ENCODE measurements around the gene FTO. TPM values are rescaled to one million over a fixed set of nuclear protein-coding genes. Genes with fewer than 3 reads are reported as not detected.

The FTO gene
- polyA plus RNA-seq, 2 of the 4 experiments (the other 2 are of a cell fraction) = 48.7 to 101 TPM

DNA sequence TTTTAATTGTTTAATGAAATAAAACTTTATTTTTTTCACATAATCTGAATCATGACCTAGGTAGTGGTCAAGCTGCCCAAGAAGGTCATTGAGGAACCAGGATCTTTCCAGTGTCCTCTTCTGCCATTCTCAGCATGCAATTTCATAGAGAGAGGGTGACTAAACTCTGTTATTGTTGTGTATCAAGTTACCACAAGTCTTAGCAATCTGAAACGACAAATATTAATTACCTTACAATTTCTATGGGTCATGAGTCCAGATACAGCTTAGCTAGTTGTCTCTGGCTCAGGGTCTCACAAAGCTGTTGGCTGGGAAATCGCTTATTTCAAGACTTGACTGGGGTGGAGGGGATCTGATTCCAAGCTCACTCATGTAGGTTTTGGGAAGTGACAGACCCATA, 37.6 kb downstream of the FTO start:
- H3K4me3 ChIP-seq = no peak overlapping the region
- no peak for DNase-seq (ENCODE audit: low read depth in 1 of 2, low spot score in 1 of 2)
- H3K4me2 ChIP-seq = no peak overlapping the region
- H3K27ac ChIP-seq = no peak overlapping the region
- ATAC-seq = no peak
- CTCF ChIA-PET = interaction anchor here (0.6 to 4.2 kb wide), 5 partner anchors 15 to 643 kb away, joined by 3 to 23 read pairs (median 3); no protein-coding TSS in a partner anchor
- POLR2A ChIA-PET = no interaction called here
- H3K9me3 ChIP-seq = no peaks in the 10 kb centered on the region
- H3K4me1 ChIP-seq = peaks cover 30% of the 10 kb centered on the region
- no peak for FAIRE-seq
- no peak for TF ChIP-seq MYC (IDR thresholded peaks at IDR 0.05; ENCODE audit: borderline replicate concordance, low read length)
- no peak for TF ChIP-seq POLR2AphosphoS2 (conservative IDR thresholded peaks at IDR 0.05; ENCODE audit: low read length)
- TF ChIP-seq NPAS2 (CRISPR knock-in tag; IDR thresholded peaks at IDR 0.05; ENCODE audit: borderline replicate concordance) = no peak
- no peak for TF ChIP-seq ZC3H11A (IDR thresholded peaks at IDR 0.05)
- no peak for TF ChIP-seq NR3C1 (IDR thresholded peaks at IDR 0.05)
- 90% methylated on average over 2 of the region's 2 CpGs for WGBS (ENCODE audit: missing lambda C conversion rate)

- H3K4me3 ChIP-seq = no peak overlapping the region
- no peak overlapping the region for H3K4me2 ChIP-seq
- H3K9me3 ChIP-seq = peaks cover 8% of the 10 kb centered on the region; the same call in 1 of the 3 replicates
- FAIRE-seq = no peak
- POLR2A ChIA-PET = no interaction called here
- peak; percentile 59 for TF ChIP-seq SMC3 (IDR thresholded peaks at IDR 0.05)
- TF ChIP-seq, protein P1, sequence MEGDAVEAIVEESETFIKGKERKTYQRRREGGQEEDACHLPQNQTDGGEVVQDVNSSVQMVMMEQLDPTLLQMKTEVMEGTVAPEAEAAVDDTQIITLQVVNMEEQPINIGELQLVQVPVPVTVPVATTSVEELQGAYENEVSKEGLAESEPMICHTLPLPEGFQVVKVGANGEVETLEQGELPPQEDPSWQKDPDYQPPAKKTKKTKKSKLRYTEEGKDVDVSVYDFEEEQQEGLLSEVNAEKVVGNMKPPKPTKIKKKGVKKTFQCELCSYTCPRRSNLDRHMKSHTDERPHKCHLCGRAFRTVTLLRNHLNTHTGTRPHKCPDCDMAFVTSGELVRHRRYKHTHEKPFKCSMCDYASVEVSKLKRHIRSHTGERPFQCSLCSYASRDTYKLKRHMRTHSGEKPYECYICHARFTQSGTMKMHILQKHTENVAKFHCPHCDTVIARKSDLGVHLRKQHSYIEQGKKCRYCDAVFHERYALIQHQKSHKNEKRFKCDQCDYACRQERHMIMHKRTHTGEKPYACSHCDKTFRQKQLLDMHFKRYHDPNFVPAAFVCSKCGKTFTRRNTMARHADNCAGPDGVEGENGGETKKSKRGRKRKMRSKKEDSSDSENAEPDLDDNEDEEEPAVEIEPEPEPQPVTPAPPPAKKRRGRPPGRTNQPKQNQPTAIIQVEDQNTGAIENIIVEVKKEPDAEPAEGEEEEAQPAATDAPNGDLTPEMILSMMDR (IDR thresholded peaks at IDR 0.05) = peak; percentile 74
- peak; percentile 50 to 60 for TF ChIP-seq RAD21 (conservative IDR thresholded peaks at IDR 0.05 in 1 of 2, IDR thresholded peaks at IDR 0.05 in 1 of 2)
- TF ChIP-seq ZFP36 (IDR thresholded peaks at IDR 0.05; ENCODE audit: borderline replicate concordance, partially characterized antibody) = peak; percentile 93
- no peak for TF ChIP-seq RNF2 (IDR thresholded peaks at IDR 0.05; ENCODE audit: borderline replicate concordance, low read depth)
- no peak overlapping the region for H3K27ac ChIP-seq
- 46% methylated on average over 3 of the region's 3 CpGs for WGBS (ENCODE audit: missing lambda C conversion rate)
- CTCF ChIA-PET = interaction anchor here (0.5 to 4.2 kb wide), 16 partner anchors 9 to 1759 kb away, joined by 3 to 23 read pairs (median 4); no protein-coding TSS in a partner anchor
- H3K4me1 ChIP-seq = peaks cover 30% of the 10 kb centered on the region
- peak in 1 of 2 experiments; percentile 70 for DNase-seq (ENCODE audit: low read depth in 1 of 2, low spot score in 1 of 2)
- peak; percentile 74 to 86; a peak in 4 of 6 replicates for ATAC-seq
Measured at GRCh38 chr16:53743149-53743566, 39.2 kb downstream of the FTO start.

- Histone ChIP-seq H3K9me3 (peaks cover 8% of the 10 kb centered on the region; the same call in 1 of the 3 replicates), H3K27ac (peak overlapping the region in 1 of 2 experiments; percentile 59; a peak in 3 of 6 replicates)
Measured at GRCh38 chr16:53744449-53744848, 40.5 kb downstream of the FTO start.

More at GRCh38 chr16:53744449-53744848, 40.5 kb downstream of the FTO start:
- CTCF ChIA-PET = interaction anchor here (0.6 to 4.2 kb wide), 10 partner anchors 9 to 1758 kb away, joined by 3 to 23 read pairs (median 3); no protein-coding TSS in a partner anchor
- WGBS (ENCODE audit: missing lambda C conversion rate) = 35% methylated on average over 3 of the region's 3 CpGs
- FAIRE-seq (no peak), DNase-seq (ENCODE audit: low read depth in 1 of 2, low spot score in 1 of 2) (no peak), ATAC-seq (no peak)
- POLR2A ChIA-PET = no interaction called here
- H3K4me2 ChIP-seq = peak overlapping the region; percentile 63
- H3K4me3 ChIP-seq = no peak overlapping the region
- TF ChIP-seq CBX2 (IDR thresholded peaks at IDR 0.05; ENCODE audit: borderline replicate concordance, low read depth) (no peak), CHD4 (IDR thresholded peaks at IDR 0.05; ENCODE audit: borderline replicate concordance) (no peak), NFE2L2 (conservative IDR thresholded peaks at IDR 0.05; ENCODE audit: low read length) (no peak), EHF (CRISPR knock-in tag; IDR thresholded peaks at IDR 0.05) (no peak), MAX (IDR thresholded peaks at IDR 0.05) (no peak), TFCP2L1 (CRISPR knock-in tag; IDR thresholded peaks at IDR 0.05) (no peak), HDAC2 (IDR thresholded peaks at IDR 0.05) (no peak), ZC3H11A (IDR thresholded peaks at IDR 0.05) (no peak), ELK1 (IDR thresholded peaks at IDR 0.05; ENCODE audit: low read depth, low read length) (no peak), MAFK (IDR thresholded peaks at IDR 0.05; ENCODE audit: partially characterized antibody) (no peak), ZSCAN20 (CRISPR knock-in tag; IDR thresholded peaks at IDR 0.05) (no peak), POLR2AphosphoS2 (conservative IDR thresholded peaks at IDR 0.05; ENCODE audit: low read length) (no peak)
- TF ChIP-seq, protein P2, sequence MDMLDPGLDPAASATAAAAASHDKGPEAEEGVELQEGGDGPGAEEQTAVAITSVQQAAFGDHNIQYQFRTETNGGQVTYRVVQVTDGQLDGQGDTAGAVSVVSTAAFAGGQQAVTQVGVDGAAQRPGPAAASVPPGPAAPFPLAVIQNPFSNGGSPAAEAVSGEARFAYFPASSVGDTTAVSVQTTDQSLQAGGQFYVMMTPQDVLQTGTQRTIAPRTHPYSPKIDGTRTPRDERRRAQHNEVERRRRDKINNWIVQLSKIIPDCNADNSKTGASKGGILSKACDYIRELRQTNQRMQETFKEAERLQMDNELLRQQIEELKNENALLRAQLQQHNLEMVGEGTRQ (IDR thresholded peaks at IDR 0.05) = no peak
- H3K4me1 ChIP-seq = peaks cover 30% of the 10 kb centered on the region

Data from A549 (cell line).